Erythroblast (primary cell): ENCODE data around the gene NDUFS4.

Source experiments
- GATA1 ChIP-seq: IDR thresholded peaks from 2 replicates; pipeline ENCODE4 v1.6.1; 2011; ENCODE audit warnings: low read depth, mild to moderate bottlenecking, control low read depth, low read length, moderate library complexity
- POLR2A ChIP-seq: IDR thresholded peaks from 2 replicates; pipeline ENCODE4 v1.6.1; 2011; ENCODE audit warnings: mild to moderate bottlenecking, low read length

GRCh38 chr5:53541859-53542258 is 18.6 kb upstream of the NDUFS4 start:
- TF ChIP-seq POLR2A (no peak), GATA1 (no peak)
